HG03097 (cell line): ENCODE measurements around the gene QPRT.
"Not testable (repeated sequence)": the region's sequence is repeated elsewhere in the genome, so short reads cannot be mapped to it uniquely, and the experiment has no call there.

Experiments
- ATAC-seq: cut with Tn5 transposase; IDR thresholded peaks from one replicate; pipeline ENCODE4 v1.9.1; 2021; ENCODE audit not compliant: unreplicated experiment, low FRiP score

QPRT gene

DNA sequence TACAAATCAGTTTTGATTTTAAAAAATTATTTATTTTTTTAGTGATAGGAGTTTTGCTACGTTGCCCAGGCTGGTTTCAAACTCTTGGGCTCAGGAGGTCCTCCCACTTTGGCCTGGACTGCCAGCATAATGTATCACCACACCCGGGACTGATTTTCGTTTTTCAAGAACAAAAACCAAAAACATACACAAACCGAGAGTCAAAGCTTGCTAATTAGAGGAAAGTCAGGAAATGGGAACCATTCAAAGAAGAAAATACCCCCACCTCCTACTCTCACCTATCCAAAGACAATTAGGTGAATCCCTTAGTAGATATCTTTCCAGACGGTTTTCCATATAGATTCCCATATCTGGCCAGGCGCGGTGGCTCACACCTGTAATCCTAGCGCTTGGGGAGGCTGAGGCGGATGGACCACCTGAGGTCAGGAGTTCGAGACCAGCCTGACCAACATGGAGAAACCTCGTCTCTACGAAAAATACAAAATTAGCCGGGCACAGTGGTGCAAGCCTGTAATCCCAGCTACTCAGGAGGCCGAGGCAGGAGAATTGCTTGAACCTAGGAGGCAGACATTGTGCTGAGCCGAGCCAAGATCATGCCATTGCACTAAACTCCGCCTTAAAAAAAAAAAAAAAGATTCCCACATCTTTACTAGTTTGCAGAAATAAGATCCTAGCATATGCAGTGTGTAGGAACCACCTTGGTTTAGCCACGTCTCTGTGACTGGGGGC is 16.8 kb upstream of the QPRT start:
- no peak for ATAC-seq

GRCh38 chr16:29662729-29663015 is 16.3 kb upstream of the QPRT start:
- peak; percentile 29 for ATAC-seq

DNA sequence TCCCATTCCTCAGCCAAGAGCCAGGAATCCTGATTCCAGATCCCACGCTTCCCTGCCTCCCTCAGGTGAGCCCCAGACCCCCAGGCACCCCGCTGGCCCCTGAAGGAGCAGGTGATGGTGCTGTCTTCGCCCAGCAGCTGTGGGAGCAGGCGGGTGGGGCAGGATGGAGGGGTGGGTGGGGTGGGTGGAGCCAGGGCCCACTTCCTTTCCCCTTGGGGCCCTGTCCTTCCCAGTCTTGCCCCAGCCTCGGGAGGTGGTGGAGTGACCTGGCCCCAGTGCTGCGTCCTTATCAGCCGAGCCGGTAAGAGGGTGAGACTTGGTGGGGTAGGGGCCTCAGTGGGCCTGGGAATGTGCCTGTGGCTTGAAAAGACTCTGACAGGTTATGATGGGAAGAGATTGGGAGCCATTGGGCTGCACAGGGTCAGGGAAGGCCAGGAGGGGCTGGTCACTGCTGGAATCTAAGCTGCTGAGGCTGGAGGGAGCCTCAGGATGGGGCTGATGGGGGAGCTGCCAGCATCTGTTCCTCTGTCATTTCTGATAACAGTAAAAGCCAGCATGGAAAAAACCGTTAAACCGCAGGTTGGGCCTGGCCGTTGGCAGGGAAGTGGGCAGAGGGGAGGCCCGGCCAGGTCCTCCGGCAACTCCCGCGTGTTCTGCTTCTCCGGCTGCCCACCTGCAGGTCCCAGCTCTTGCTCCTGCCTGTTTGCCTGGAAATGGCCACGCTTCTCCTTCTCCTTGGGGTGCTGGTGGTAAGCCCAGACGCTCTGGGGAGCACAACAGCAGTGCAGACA is 15.8 kb upstream of the QPRT start, which contains the start of gene SPN:
Gene SPN, plus strand, starts transcription at position 232 of the 791 bp plus-strand sequence. Its CDS starts 482 bp downstream, at position 714.
- ATAC-seq = no peak

DNA sequence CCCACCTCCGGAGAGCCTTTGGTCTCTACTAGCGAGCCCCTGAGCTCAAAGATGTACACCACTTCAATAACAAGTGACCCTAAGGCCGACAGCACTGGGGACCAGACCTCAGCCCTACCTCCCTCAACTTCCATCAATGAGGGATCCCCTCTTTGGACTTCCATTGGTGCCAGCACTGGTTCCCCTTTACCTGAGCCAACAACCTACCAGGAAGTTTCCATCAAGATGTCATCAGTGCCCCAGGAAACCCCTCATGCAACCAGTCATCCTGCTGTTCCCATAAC is 15.2 kb upstream of the QPRT start:
- ATAC-seq = no peak

DNA sequence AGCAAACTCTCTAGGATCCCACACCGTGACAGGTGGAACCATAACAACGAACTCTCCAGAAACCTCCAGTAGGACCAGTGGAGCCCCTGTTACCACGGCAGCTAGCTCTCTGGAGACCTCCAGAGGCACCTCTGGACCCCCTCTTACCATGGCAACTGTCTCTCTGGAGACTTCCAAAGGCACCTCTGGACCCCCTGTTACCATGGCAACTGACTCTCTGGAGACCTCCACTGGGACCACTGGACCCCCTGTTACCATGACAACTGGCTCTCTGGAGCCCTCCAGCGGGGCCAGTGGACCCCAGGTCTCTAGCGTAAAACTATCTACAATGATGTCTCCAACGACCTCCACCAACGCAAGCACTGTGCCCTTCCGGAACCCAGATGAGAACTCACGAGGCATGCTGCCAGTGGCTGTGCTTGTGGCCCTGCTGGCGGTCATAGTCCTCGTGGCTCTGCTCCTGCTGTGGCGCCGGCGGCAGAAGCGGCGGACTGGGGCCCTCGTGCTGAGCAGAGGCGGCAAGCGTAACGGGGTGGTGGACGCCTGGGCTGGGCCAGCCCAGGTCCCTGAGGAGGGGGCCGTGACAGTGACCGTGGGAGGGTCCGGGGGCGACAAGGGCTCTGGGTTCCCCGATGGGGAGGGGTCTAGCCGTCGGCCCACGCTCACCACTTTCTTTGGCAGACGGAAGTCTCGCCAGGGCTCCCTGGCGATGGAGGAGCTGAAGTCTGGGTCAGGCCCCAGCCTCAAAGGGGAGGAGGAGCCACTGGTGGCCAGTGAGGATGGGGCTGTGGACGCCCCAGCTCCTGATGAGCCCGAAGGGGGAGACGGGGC is 14.7 kb upstream of the QPRT start:
- ATAC-seq = no peak

GRCh38 chr16:29665294-29666077 is 13.5 kb upstream of the QPRT start:
- ATAC-seq = no peak

DNA sequence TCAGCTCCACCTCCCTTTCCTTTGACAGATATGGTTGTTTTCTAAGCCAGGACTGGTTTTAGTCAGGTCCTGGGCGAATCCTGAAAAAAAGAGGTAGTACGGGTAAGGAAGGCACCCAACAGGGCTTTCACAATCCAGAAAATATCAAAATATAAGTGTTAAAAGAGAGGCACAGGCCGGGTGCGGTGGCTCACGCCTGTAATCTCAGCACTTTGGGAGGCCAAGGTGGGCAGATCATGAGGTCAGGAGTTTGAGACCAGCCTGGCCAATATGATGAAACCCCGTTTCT is 11.7 kb upstream of the QPRT start:
- ATAC-seq = not testable (repeated sequence)

- no peak for ATAC-seq
Measured at GRCh38 chr16:29667755-29668154, 11.2 kb upstream of the QPRT start.

- ATAC-seq = no peak
Measured at GRCh38 chr16:29668267-29668666, 10.7 kb upstream of the QPRT start.

DNA sequence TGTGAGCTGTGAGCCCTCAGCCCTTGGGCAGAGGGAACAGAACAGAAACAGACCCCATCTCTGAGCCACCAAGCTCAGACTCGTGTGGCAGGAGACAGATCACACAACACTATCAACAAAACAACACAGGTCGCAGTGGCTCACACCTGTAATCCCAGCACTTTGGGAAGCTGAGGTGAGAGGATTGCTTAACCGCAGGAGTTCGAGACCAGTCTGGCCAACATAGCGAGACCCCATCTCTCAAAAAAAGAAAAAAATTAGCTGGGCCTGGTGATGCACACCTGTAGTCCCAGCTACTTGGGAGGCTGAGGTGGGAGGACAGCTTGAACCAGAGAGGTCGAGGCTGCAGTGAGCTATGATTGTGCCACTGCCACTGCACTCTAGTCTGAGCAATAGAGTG is 5.5 kb upstream of the QPRT start:
- no peak for ATAC-seq

DNA sequence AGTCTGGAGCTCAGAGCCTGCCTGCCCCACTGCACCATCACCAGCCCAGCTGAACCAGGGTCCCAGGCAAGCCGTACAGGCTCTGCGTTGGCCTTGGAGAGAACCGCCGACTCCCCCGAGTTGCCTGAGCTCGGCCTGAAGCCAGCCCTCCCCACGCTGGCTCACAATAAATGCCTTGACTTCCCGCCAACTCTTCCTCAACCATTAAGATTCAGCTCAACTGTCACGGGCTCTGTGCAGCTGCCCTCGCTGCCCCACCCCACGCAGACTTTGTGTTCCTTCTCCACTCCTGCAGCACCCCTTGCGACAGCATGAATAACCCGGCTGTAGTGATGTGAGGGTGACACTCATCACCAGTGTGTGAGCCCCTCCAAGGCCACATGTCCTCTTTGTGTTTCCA is 4.8 kb upstream of the QPRT start:
- ATAC-seq = no peak

GRCh38 chr16:29675811-29676643 is 3.0 kb upstream of the QPRT start:
- ATAC-seq = no peak

- ATAC-seq = no peak
Measured at GRCh38 chr16:29676989-29677785, 1.8 kb upstream of the QPRT start.

DNA sequence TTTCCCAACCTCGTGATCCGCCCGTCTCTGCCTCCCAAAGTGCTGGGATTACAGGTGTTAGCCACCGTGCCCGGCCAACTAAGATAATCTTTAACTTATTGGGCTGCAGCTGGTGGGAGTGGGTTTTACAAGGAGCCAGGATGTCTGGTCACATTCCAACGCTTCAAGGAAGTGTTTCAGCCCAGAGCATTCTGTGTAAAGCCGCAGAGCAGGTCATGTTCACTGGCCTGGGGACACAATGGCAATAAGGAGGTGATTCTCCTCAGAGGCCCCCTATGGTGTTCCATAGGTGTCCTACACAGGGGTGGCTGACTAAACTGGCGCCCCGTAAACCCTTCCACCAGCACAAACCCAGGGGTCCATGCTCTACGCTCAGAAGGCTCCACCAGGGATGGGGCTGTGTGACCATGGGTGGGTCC is 1.2 kb downstream of the QPRT start:
- no peak for ATAC-seq

GRCh38 chr16:29683543-29684090 is 4.6 kb downstream of the QPRT start:
- ATAC-seq = no peak

GRCh38 chr16:29684679-29685078 is 5.7 kb downstream of the QPRT start:
- no peak for ATAC-seq

DNA sequence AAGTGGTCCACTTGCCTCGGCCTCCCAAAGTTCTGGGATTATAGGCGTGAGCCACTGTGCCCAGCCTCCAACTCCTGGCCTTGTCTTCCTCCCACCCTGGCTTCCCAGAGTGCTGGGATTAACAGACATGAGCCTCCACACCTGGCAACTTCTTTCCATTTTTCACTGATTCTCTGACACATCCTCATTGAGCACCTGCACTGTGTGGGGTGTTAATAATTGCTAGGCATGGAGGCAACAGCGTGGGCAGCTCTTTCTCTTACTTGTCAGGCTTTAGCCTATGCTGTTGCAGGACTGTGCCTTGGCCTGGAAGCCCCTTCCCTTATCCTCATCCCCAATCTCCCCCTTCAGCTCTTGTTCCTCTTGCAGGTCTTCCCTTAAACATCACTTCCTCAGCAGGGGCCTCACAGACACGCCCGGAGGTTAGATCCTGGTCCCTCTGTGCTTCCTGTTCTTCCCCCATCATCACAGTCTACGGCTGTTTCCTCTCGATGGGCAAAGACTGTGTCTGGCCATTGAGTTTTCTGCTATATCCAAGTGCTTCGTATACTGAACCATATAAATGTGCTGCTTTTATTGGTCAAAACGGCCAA is 7.9 kb downstream of the QPRT start:
- no peak for ATAC-seq

DNA sequence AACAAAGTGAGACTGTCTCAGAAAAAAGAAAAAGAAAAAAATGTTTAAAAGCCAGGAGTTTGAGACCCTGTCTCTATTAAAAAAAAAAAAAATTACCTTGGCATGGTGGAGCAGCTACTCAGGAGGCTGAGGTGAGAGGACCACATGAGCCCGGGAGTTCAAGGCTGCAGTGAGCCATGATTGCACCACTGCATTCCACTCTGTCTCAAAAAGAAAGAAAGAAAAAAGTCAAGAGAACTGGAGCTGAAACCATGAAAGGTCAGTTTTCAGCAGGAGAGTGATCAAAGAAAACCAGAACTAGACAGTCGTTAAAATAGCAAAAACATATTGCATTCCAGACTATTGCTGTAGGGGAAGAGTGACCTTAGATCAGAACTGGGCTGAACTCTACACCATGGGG is 8.8 kb downstream of the QPRT start:
- ATAC-seq = no peak

DNA sequence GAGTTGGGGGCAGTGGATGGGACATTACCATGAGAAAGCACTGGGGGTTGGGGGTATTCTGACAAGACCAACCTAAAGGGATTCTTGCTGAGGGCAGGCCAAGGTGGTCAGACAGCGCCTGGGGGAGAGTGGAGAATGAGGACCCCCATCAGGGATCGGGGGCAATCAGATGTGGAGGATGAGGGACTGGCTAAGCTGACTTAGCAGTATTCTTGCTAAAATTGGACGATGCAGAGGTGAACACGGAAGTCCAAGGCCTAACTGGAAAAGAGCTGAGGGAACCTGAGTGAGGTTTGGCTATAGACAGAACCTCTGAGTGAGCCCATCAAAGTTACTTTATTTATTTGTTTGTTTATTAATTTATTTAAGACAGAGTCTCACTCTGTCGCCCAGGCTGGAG is 9.2 kb downstream of the QPRT start:
- ATAC-seq = no peak
